ENCODE measurements around the gene LDB2. TPM values are rescaled to one million over a fixed set of nuclear protein-coding genes. Genes with fewer than 3 reads are reported as not detected.

Gene LDB2
- total and polyA plus RNA-seq, 2 experiments from 2014 or later = 48.6 to 80.1 TPM

DNA sequence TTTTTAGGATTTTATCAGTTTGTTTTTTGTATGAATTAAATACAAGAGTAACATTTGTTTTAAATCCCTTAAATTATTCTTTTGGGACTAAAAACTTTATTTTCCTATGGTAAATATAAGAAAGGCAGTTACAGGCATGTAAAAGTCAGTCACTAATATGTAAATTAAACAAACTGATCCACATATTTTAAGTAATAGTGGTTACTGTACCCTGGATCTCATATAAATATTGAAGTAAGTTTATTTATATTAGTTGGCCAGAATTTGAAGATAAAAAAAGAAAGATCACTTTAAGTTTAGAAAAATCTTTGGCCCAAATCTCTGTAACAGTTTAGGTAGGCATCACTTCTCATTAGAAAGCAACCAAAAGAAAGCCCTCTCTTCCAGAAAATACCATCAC is 45.8 kb downstream of the LDB2 start:
- H4K20me1 ChIP-seq (replicated peaks; ENCODE audit: insufficient read depth) = no peaks in the 10 kb centered on the region
- no peak overlapping the region for H2AFZ ChIP-seq
- TF ChIP-seq, protein P1, sequence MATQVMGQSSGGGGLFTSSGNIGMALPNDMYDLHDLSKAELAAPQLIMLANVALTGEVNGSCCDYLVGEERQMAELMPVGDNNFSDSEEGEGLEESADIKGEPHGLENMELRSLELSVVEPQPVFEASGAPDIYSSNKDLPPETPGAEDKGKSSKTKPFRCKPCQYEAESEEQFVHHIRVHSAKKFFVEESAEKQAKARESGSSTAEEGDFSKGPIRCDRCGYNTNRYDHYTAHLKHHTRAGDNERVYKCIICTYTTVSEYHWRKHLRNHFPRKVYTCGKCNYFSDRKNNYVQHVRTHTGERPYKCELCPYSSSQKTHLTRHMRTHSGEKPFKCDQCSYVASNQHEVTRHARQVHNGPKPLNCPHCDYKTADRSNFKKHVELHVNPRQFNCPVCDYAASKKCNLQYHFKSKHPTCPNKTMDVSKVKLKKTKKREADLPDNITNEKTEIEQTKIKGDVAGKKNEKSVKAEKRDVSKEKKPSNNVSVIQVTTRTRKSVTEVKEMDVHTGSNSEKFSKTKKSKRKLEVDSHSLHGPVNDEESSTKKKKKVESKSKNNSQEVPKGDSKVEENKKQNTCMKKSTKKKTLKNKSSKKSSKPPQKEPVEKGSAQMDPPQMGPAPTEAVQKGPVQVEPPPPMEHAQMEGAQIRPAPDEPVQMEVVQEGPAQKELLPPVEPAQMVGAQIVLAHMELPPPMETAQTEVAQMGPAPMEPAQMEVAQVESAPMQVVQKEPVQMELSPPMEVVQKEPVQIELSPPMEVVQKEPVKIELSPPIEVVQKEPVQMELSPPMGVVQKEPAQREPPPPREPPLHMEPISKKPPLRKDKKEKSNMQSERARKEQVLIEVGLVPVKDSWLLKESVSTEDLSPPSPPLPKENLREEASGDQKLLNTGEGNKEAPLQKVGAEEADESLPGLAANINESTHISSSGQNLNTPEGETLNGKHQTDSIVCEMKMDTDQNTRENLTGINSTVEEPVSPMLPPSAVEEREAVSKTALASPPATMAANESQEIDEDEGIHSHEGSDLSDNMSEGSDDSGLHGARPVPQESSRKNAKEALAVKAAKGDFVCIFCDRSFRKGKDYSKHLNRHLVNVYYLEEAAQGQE (IDR thresholded peaks at IDR 0.05; ENCODE audit: unreplicated experiment) = no peak
- TF ChIP-seq EZH2phosphoT487 (IDR thresholded peaks at IDR 0.05; ENCODE audit: unreplicated experiment) = no peak
- TF ChIP-seq, protein P2, sequence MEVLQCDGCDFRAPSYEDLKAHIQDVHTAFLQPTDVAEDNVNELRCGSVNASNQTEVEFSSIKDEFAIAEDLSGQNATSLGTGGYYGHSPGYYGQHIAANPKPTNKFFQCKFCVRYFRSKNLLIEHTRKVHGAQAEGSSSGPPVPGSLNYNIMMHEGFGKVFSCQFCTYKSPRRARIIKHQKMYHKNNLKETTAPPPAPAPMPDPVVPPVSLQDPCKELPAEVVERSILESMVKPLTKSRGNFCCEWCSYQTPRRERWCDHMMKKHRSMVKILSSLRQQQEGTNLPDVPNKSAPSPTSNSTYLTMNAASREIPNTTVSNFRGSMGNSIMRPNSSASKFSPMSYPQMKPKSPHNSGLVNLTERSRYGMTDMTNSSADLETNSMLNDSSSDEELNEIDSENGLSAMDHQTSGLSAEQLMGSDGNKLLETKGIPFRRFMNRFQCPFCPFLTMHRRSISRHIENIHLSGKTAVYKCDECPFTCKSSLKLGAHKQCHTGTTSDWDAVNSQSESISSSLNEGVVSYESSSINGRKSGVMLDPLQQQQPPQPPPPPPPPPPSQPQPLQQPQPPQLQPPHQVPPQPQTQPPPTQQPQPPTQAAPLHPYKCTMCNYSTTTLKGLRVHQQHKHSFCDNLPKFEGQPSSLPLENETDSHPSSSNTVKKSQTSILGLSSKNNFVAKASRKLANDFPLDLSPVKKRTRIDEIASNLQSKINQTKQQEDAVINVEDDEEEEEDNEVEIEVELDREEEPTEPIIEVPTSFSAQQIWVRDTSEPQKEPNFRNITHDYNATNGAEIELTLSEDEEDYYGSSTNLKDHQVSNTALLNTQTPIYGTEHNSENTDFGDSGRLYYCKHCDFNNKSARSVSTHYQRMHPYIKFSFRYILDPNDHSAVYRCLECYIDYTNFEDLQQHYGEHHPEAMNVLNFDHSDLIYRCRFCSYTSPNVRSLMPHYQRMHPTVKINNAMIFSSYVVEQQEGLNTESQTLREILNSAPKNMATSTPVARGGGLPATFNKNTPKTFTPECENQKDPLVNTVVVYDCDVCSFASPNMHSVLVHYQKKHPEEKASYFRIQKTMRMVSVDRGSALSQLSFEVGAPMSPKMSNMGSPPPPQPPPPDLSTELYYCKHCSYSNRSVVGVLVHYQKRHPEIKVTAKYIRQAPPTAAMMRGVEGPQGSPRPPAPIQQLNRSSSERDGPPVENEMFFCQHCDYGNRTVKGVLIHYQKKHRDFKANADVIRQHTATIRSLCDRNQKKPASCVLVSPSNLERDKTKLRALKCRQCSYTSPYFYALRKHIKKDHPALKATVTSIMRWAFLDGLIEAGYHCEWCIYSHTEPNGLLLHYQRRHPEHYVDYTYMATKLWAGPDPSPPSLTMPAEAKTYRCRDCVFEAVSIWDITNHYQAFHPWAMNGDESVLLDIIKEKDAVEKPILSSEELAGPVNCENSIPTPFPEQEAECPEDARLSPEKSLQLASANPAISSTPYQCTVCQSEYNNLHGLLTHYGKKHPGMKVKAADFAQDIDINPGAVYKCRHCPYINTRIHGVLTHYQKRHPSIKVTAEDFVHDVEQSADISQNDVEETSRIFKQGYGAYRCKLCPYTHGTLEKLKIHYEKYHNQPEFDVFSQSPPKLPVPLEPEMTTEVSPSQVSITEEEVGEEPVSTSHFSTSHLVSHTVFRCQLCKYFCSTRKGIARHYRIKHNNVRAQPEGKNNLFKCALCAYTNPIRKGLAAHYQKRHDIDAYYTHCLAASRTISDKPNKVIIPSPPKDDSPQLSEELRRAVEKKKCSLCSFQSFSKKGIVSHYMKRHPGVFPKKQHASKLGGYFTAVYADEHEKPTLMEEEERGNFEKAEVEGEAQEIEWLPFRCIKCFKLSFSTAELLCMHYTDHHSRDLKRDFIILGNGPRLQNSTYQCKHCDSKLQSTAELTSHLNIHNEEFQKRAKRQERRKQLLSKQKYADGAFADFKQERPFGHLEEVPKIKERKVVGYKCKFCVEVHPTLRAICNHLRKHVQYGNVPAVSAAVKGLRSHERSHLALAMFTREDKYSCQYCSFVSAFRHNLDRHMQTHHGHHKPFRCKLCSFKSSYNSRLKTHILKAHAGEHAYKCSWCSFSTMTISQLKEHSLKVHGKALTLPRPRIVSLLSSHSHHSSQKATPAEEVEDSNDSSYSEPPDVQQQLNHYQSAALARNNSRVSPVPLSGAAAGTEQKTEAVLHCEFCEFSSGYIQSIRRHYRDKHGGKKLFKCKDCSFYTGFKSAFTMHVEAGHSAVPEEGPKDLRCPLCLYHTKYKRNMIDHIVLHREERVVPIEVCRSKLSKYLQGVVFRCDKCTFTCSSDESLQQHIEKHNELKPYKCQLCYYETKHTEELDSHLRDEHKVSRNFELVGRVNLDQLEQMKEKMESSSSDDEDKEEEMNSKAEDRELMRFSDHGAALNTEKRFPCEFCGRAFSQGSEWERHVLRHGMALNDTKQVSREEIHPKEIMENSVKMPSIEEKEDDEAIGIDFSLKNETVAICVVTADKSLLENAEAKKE (CRISPR knock-in tag; IDR thresholded peaks at IDR 0.05) = no peak
- TF ChIP-seq EZH2 (IDR thresholded peaks at IDR 0.05; ENCODE audit: low read depth, unreplicated experiment) = no peak
- no peak for TF ChIP-seq POLR2AphosphoS5 (IDR thresholded peaks at IDR 0.05; ENCODE audit: low read depth)
- no peak for TF ChIP-seq NANOG (IDR thresholded peaks at IDR 0.05; ENCODE audit: borderline replicate concordance)
- TF ChIP-seq, protein P3, sequence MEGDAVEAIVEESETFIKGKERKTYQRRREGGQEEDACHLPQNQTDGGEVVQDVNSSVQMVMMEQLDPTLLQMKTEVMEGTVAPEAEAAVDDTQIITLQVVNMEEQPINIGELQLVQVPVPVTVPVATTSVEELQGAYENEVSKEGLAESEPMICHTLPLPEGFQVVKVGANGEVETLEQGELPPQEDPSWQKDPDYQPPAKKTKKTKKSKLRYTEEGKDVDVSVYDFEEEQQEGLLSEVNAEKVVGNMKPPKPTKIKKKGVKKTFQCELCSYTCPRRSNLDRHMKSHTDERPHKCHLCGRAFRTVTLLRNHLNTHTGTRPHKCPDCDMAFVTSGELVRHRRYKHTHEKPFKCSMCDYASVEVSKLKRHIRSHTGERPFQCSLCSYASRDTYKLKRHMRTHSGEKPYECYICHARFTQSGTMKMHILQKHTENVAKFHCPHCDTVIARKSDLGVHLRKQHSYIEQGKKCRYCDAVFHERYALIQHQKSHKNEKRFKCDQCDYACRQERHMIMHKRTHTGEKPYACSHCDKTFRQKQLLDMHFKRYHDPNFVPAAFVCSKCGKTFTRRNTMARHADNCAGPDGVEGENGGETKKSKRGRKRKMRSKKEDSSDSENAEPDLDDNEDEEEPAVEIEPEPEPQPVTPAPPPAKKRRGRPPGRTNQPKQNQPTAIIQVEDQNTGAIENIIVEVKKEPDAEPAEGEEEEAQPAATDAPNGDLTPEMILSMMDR (conservative IDR thresholded peaks at IDR 0.05; ENCODE audit: low read depth in 2 of 2) = no peak
- no peak for TF ChIP-seq STAT1 (IDR thresholded peaks at IDR 0.05; ENCODE audit: unreplicated experiment)
- TF ChIP-seq, protein P4, sequence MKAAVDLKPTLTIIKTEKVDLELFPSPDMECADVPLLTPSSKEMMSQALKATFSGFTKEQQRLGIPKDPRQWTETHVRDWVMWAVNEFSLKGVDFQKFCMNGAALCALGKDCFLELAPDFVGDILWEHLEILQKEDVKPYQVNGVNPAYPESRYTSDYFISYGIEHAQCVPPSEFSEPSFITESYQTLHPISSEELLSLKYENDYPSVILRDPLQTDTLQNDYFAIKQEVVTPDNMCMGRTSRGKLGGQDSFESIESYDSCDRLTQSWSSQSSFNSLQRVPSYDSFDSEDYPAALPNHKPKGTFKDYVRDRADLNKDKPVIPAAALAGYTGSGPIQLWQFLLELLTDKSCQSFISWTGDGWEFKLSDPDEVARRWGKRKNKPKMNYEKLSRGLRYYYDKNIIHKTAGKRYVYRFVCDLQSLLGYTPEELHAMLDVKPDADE (IDR thresholded peaks at IDR 0.05) = no peak
- TF ChIP-seq ZNF331 (CRISPR knock-in tag; IDR thresholded peaks at IDR 0.05; ENCODE audit: low read depth) = no peak
- no peak for TF ChIP-seq ZNF114 (CRISPR knock-in tag; IDR thresholded peaks at IDR 0.05)
- no peak for TF ChIP-seq JUNB (IDR thresholded peaks at IDR 0.05; ENCODE audit: unreplicated experiment)
- no peak for TF ChIP-seq CREB1 (CRISPR knock-in tag; IDR thresholded peaks at IDR 0.05; ENCODE audit: low read depth)
- no peak for DNase-seq (ENCODE audit: low spot score)
- peaks cover 36% of the 10 kb centered on the region for H3K4me1 ChIP-seq (ENCODE audit: insufficient read depth)
- H3K27me3 Mint-ChIP-seq (ENCODE audit: insufficient read depth, low read depth, poor library complexity) = no peaks in the 10 kb centered on the region
- no peak overlapping the region for H3K4me2 ChIP-seq
- H3K4me3 ChIP-seq = no peak overlapping the region
- peaks cover 49% of the 10 kb centered on the region for H3K4me1 Mint-ChIP-seq
- peaks cover 30% of the 10 kb centered on the region for H3K36me3 Mint-ChIP-seq (ENCODE audit: low read depth)
- no peak overlapping the region for H3K27ac Mint-ChIP-seq
- H3K36me3 ChIP-seq (ENCODE audit: insufficient read depth) = no peaks in the 10 kb centered on the region
- peaks cover 6% of the 10 kb centered on the region; the same call in 2 of the 3 replicates for H3K9me3 Mint-ChIP-seq
- H3K27ac ChIP-seq (ENCODE audit: low read depth) = no peak overlapping the region
- ATAC-seq = no peak
- no peak overlapping the region for H3K4me3 Mint-ChIP-seq
- H3K79me2 ChIP-seq (replicated peaks; ENCODE audit: insufficient read depth) = peaks cover 56% of the 10 kb centered on the region
- H3K9me2 ChIP-seq (ENCODE audit: insufficient read depth) = peaks cover 5% of the 10 kb centered on the region; the same call in 1 of the 2 replicates
- no peaks in the 10 kb centered on the region for H3F3A ChIP-seq (replicated peaks; ENCODE audit: low read depth)
- no peaks in the 10 kb centered on the region for H3K27me3 ChIP-seq (ENCODE audit: insufficient read depth)
